NCI-H69 (cell line): ENCODE data around the gene ATP13A3.

Experiments used
- DNase-seq: peaks from one replicate; lab custom pipeline; 2025; lab: John Stamatoyannopoulos, UW

Gene ATP13A3

DNA sequence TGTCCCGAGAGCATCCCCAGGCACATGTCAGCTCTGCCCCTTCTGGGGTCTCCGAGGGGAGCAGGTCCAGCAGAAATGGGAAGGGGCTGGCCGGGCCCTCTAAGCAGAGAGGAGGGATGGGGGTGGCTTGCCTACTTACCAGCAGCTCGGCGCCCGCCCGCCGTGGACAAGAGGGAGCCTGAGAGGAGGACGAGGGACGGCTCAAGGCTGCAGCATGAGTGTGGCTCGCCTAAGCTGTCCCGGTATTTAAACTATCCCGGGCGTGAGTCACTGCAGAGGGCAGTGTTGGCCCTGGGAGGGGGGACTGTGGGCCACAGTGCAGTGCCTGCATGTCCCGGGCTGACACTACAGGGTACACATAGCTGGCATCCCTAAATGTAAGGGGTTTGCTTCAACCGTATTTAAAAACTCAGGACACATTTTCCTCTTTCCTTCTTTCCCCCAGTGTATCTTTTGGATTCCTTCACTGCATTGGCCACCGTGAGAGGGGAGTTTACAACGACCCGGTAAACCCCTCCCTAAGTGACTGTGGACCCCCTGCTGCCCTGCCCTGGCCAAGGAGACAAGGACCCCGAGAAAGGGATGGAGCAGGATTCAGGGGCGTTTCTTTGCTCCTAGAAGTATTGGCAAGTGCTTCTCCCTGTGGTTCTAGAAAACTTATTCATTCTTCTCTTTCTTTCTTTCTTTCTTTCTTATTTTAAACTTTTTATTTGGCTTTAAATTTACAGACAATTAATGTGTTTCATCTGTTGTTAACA, 117.1 kb downstream of the ATP13A3 start, which contains the start of gene LRRC15:
Gene LRRC15, minus strand, starts transcription at position 222 of the 758 bp plus-strand sequence. CDS start 8,700 bp downstream, outside the sequence.
- DNase-seq: no peak

DNA sequence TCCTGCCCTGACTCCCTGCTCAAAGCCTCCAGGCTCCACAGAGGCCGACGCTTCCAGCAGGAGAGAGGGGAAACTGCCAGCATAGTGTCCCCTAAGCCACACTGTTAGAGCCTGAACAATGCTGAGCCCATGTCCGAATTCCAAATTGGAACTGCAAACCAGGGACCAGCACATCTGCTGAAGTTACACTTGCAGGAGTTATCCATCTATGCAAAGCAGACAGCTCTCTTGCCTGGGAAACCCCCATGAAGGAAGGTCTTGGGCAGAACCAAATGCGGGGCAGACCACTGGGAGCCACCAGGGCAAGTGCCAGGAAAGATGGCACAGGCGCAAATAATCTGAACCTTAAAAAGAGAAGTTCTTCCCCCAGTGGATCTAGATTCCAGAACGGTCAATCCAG, 117.9 kb downstream of the ATP13A3 start:
- no peak for DNase-seq

DNA sequence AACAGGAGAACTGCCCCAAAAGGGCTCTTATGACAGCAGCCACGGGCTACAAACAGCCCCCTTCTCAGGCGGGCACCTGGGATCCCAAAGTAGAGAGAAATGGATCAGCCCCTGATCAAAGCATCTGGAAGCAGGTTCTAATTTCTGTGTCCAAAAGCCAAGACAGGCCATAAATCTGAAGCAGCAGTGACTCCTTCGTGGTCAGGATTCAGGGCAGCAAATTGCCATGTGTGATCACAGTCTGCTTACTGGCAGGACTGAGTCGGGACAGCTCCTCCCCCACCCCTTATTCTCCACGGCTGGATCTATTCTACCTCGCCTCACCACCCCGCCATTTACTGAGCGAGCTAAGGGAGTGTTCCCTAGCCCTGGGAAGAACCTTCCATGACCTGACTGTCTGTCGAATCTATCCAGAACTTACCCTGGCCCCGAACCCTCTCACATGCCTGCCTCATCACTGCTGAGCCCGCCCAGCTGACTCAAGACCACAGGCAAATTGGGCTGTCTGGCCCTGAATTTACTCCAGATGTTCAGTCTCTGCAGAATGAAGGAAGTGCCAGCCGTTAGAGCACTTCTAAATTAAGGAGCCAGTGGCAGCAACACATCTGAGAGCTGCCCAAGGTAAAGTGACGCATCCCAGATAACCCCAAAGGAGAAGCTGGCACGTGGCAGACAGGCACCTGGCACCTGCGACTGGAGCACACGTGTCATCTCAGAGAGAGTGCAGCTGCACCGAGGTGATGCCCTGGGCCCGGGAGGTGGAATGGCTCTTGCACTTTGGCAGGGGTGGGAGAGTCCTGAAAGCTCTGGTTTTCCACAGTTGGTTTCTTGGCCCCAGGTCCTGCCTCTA, 118.6 kb downstream of the ATP13A3 start:
- peak; percentile 47 for DNase-seq

DNA sequence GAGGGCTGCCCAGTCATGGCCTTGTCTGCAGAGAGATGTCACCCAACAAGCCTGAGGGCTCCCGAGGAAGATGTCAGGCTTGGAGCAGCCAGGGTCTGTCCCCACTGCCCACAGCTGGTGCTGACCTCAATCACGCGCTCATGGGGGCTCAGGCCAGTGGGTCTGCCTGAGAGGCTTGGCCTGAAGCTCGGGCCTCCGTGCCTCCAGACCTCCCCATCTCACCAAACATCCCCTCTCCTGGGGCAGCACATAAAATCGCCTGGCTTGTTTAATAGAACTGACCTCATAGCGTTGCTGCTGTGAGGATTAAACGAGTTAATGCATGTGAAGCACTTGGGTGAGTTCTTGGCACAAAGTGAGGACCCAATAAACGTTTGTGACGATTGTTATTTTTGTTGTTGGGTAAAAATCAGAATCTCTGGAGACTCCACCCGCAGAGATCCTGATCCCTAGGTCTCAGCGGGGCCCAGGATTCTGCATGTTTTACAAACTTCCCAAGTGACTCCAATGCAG, 120.8 kb downstream of the ATP13A3 start:
- DNase-seq: peak; percentile 29

DNA sequence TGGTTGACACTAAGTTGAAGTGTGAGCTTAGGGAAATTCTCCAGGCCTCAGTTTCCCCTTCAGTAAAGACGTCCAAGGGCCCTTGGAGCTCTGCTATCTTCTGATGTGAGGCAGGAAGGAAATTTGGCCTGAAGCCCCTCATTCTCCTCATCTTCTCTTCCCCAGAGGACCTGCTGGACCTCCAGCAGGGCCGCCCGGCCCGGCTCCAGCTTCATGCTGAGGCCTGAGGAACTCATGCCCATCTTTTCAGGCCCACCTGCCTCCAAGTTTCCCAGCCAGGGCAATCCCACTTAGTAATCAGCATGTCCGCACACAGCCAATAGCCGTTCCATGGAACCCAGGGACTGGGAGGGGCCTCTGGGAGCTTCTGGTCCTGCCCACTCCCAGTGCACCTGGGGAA, 121.3 kb downstream of the ATP13A3 start:
- peak; percentile 50 for DNase-seq

DNA sequence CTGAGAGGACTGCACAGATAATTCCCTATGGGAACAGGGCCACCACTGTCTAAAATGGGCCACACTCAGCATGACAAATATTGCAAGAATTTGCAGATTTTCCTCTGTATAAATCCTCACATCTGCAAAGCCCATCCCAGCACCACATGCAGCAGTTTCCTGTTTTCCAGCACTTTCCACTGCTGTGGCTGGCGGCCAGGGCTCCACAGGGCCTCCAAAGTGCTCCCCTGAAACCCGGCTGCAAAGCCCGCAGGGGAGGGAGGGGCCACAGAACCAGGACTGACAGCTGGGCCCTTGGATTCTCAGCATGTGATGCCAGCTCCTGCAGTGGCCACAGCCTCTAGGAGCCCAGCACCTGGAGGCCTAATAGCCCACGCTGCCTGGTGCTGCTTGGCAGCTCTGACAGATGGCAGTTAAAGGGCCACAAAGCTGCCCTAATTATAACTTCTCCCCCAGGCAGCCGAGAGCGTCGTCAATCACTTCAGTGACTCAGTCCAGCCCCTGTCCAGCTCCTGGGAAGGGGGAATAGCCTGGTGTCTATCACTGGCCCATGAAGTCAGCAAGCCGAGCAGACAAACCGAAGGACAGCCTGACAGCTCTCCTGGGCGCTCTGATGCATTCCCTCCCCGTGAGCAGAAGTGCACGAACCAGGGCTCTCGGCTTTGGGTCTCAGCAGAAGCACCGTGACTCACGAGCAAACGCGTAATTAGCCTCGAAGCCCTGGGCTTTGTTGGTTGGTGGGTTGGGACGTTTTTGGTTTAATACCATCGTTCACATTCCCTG, 122.0 kb downstream of the ATP13A3 start:
- DNase-seq: peak; percentile 100

DNA sequence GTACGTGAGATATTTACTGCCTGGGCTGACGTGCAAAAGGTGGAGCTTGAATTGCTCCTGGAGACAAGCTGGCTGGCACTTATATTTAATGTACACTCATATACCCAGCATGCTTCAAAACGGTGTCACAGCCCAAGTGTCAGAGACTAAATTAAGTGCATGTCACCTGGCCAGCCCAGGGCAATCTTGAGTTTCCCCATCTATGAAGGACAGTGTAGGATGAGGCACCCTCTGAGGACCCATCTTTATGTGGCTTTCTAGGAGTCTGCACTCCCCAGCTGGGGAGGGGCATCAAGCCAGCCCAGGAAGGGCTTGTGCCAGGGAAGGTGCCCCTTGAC, 122.5 kb downstream of the ATP13A3 start:
- no peak for DNase-seq

DNA sequence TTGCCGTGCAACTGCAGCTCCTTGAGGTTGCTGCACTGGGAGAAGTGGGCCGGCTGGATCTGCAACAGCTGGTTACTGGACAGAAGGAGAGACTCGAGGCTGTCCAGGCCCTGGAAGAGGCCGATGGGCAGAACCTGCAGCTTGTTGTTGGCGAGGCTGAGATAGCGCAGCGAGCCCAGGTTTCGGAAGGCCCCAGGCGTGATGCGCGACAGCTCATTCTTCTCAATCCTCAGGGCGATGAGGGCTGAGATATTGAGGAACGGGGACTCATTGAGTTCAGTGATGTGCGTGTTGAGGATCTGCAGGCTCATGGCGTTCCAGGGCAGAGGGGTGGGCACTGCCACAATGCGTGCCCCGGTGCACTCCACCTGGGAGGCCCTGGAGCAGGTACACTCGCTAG, 126.2 kb downstream of the ATP13A3 start:
- DNase-seq: no peak

DNA sequence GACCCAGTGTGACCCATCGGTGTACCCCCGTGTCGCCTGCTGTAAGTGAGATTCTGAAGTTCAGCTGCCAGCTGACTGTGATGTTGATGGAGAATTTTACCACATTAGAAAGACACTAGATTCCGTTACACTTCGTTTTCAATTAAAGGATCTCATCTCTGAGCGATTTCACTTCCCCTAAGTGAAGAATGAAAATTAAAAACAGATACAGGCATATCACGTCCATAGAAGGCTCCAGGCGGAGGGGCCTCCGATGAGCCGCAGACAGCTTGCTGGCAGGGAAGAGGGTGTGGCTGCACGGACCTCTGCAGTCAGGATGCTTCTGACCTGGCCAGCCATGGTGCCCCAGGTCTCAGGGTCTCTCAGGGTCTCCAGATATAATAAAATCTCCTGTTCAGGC, 129.1 kb downstream of the ATP13A3 start:
- no peak for DNase-seq

DNA sequence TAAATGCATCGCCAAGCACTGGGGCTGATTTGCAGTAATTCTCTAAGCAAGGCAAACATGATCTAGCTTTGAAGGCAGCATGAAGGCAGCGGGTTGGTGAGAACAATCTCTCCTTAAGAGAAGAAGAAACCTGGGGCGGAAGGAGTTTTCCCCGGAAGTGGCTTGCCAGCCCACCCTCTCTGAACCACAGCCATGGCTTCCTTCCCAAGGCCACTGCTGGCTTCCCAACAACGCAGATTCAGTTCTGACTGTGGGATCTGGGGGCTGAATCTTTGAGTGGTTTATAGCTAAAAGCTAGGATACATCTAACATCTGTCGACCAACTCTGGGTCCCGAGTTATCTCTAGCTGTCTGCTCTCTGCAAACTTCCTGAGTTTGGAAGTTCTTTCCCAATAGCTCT, 131.4 kb downstream of the ATP13A3 start:
- DNase-seq: no peak

DNA sequence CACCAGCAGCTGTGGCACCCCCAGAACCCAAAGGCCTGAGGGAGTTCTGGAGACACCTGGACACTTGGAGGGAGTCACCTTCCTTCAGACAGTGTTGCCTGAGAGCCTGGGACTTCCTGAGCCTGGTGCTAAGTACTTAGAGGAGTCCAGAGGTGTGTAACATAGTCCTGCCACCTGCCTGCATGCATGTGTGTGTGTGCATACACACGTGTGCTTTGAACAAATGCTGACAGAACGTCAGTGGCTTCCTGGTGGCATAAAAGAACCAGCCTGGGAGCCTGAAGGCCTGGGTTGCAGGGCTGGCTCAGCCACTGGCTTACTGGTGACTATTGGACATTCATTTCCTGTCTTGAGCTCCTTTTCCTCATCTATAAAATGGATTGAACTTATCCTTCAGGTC, 132.5 kb downstream of the ATP13A3 start:
- DNase-seq: no peak
